Measurements from ENCODE around the gene INPP4A.

INPP4A gene

DNA sequence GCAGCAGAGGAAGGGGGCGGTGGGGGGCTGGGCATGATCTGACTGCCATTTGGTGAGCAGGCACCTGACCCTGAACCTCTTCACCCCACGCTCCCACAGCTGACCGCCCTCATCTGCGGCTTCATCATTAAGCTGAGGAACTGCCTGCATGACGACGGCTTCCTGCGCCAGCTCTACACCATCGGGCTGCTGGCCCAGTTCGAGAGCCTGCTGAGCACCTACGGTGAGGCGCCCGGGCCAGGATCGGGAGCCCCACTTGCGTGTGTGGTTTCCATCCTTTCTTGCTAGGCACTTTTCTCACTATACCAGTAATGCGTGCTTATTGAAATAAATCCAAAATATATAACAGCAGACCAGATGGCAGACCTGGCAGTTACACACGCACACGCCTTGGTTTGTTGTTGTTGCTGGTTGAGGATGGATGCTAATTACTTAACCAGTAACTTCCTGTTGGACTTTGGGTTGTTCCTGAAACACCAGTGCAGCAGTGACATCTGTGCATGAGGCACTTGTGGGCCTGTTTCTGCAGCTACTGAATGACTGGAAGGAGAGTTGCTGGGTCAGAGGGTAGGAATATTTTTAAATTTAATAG lies 120.0 kb downstream of the INPP4A start:
- no peak for DNase-seq (ENCODE audit: low spot score)

DNA sequence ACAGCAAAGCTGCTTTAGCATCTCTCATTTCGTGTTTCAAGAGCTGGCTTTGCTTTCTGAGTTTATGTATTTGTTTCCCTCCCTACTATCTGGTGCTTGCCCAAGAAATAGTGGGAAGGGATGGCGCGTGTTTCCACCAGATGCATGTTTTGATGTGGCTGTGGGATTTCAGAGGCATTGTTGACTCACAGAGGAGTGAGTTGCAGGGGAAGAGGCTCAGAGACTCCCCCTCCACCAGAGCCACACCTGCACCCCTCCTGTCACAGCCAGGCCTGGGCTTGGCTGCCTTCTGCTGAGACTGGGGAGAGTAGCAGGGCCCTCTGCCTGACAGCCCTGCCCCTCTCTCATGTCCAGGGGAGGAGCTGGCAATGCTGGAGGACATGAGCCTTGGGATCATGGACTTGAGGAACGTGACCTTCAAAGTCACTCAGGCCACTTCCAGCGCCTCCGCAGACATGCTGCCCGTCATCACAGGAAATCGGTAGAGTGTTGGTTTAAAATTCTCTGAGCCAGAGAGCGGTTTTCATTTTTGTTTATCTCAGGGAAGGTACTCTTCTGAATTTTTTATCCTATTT lies 120.7 kb downstream of the INPP4A start:
- no peak for DNase-seq (ENCODE audit: low spot score)

DNA sequence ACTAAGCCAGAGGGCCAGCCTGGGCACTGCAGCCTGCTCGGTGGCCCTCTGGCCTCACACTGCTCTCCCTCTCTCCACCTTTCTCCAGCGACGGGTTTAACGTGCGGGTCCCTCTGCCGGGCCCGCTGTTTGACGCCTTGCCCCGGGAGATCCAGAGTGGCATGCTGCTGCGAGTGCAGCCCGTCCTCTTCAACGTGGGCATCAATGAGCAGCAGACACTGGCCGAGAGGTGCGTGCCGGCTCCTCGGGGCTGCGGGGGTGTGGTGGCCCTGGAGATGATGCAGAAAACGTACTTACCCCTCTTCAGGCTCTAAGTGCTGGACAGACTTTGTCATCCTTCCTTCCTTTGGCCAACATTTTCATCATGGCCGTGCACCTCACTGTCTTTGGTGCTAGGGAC lies 121.3 kb downstream of the INPP4A start:
- DNase-seq (ENCODE audit: low spot score), result no peak

DNA sequence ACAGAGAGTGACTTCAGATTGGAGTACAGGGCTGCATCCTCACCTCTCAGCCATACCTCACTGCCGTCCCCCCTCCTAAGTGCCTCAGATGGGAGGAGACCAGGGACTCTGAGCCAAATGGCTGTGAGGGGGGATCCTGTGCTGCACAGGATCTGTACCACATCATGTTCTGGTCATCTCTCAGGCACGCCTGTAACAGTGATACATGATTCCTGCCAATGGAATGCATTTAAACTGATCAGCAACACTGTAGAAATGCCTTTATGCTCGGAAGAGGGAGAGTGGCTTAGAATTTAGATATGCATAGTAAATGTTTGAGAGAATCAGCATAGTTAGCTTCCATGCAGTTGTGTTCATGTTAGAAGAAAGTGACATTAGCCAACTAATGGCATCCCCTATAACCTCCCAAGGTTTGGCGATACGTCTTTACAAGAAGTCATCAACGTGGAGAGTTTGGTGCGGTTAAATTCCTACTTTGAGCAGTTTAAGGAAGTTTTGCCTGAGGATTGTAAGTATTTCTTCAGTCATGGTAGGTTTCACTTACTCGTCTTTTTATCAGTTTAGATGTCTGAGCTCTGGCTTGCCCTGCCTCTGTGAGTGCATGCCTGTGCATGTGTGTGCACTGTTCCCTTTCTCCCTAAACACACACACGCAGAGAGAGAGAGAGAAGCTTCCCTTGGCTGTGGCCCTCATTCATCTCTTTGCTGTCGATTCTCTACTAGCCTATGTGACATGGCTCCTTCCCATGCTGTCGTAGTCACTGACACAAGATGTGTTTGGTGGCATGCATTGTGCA lies 123.7 kb downstream of the INPP4A start:
- no peak for DNase-seq (ENCODE audit: low spot score)

DNA sequence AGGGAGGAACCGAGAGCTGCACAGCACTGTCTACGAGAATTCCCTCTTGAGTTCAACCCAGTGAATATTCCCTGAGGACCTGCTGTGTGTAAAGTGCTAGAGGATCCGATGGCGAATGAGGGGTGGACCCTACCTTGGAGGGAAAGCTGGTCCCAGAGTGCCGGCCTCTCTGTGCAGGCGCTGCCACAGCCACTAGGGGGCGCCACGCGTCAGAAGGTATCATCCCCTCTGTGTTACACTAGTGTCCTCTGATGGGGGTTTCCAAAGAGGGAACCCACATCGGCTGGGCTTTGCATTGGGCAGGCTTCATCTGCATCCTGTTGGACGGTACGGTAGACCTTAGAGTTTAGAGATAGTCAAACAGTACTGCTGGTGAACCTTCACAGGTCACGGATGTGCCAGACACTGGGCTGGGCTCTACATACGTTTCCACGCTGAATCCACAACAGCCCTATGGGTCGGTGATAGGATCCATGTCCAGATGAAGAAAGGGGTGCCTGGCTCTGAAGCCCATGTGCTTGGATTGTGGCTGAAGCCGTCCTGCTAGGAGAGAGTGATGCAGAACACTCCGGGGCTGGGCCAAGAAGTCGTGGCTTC lies 124.6 kb downstream of the INPP4A start:
- DNase-seq (ENCODE audit: low spot score), result peak; percentile 91

DNA sequence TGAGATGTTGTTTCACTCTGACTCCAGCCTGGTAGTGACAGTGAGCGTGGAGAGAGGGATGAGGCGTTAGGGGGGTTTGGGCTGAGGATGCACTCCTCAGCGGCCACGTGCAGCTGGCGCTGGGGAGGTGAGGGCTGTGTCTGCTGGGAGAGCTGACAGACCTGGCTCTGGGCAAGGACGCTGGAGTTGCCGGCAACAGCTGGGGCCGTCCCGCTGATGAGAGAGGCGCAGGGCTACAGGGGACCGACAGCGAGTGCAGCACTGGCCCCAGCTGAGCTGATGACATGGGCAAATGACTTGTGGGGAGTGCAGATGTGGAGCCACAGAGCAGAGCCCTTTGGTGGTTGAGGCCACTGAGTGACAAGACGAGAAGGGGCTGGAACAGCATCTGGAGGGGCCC lies 125.3 kb downstream of the INPP4A start:
- DNase-seq (ENCODE audit: low spot score), result no peak

DNA sequence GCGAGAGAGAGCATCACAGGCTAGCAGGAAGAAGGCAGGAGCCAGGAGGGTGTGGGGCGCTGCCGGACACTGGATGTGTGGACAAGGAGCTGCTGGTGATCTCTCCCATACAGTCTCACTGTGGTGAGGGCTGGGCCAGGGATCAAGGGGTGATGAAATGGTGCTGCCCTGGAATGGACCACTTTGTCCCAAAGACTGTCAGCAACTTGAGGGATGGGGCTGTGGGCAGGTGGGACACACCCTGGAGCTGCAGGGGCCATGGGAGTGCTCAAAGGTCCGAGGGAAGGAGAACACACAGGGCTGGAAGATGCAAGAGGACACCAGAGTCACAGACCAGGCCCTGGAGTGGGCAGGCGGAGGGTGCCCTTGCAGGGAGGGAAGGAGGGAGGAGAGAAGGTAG lies 125.7 kb downstream of the INPP4A start:
- no peak for DNase-seq (ENCODE audit: low spot score)

DNA sequence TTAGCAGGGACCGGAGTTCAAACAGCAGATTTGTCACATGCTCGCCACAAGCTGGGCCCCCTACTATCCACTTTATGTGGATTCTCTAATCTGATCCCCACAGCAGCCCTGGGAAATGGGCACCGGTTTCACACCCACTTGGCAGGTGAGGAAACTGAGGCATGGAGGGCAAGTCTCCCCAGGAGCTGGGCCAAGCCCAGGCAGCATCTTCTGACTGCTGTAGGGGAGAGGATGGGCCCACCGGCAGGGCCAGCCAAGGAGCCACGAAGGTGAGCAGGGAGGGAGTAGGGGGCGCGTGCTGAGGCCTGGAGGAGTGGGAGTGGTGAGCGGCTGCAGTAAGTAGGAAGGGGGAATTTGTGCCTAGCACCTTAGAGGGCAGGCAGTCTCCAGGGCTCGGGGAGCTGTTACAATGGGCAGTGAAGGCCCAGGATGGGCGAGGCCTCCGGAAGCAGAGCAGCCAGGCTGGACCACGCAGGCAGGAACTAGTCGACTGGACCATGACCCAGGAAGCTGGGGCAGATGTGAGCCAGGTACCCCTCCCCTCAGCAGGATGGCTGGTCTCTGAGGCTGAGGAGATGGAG lies 126.6 kb downstream of the INPP4A start:
- DNase-seq (ENCODE audit: low spot score), result no peak

DNA sequence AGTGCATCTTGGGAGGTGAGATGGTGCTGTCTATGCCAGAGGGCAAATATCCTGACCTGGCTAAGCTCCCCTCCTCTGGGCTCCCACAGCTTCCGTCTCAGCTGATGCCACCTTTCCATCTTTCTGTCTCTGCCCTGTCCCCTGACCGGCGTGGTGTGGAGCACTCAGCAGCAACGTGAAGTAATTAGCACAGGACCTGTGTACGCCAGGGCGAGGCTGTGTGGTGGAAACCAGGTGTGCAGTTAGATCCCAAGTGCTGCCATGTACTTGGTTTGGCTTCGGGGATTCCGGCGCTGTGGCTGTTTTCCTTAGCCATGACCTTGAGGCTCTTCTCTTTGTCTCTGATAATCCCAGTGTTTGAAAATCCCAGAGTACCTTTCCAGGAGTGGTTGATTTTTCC lies 127.1 kb downstream of the INPP4A start:
- DNase-seq (ENCODE audit: low spot score), result no peak

DNA sequence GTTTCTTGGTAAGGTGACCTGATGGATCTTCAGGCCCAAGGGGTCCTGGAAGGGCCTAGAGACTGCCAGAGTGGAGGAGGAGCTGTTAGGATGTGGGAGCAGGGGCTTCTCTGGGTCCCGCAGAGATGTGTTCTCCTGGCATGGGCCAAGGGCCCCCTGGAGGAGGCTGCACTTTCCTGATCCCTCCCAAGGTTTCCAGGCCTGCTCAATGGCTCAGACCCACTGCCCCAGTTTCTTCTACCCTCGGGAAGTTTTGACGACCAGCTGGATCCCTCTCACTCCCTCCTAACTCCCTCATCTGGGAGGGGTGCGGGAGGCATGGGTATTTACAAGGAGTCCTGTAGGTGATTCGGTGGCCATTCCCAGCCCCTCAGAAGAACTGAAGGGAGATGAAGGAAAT lies 127.6 kb downstream of the INPP4A start:
- no peak for DNase-seq (ENCODE audit: low spot score)

DNA sequence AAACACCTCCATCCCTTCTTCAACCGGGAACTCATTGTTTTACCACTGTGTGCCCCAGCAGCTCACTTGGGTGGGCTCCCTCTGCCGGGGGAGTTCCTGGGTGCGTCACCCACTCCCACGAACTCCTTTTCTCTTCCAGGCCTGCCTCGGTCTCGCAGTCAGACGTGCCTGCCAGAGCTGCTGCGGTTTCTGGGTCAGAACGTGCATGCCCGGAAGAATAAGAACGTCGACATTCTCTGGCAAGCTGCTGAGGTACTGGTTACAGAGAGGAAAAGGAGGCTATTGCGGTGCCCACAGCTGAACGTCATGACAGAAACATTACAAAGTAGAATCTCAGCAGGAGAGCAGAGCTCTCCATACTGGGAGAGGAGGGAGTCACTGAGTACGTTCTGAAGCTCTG lies 128.0 kb downstream of the INPP4A start:
- no peak for DNase-seq (ENCODE audit: low spot score)

DNA sequence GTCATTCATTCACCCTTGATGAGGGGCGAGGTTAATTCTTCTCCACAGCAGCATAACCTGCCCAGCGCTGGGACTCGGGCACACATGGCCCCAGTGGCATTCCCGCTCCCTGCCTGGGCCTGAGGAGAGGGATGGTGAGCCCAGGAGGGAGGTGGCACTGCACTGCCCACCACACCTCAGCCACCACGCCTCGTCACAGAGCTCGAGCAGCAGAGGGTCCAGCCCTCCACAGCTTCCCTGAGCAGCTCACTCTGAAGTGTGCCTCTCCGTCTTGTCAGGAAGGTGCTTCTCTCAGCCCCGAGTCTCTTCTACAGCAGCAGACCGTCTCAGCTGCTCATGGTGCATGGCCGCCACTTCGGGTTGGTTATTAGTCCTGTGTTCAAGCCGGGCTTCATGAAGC lies 128.8 kb downstream of the INPP4A start:
- DNase-seq (ENCODE audit: low spot score), result no peak

DNA sequence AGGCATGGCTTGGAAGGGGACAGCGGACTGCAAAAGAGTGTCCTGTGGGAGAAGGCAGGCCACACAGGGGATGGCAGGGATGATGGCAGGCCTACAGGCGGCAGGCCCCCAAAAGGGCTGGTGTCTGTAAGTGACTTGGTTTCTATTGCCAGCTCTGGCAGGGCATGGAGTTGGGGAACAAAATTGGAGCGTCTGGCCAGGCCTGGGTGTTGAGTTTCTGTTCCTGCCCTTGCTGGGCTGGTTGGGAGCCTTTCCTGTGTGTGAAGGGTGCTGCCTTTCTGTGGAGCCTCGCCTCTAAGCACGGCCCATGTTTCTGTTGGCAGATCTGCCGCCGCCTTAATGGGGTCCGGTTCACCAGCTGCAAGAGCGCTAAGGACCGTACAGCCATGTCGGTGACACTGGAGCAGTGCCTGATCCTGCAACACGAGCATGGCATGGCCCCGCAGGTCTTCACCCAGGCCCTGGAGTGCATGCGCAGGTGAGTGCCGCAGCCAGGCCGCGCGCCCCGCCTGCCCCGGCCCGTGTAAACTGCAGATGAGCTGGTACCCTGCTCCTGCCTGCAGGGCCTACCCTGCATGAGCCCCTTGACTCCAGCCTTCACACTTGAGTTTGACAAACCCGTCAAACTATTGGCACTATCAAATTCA lies 132.1 kb downstream of the INPP4A start:
- DNase-seq (ENCODE audit: low spot score), result no peak

DNA sequence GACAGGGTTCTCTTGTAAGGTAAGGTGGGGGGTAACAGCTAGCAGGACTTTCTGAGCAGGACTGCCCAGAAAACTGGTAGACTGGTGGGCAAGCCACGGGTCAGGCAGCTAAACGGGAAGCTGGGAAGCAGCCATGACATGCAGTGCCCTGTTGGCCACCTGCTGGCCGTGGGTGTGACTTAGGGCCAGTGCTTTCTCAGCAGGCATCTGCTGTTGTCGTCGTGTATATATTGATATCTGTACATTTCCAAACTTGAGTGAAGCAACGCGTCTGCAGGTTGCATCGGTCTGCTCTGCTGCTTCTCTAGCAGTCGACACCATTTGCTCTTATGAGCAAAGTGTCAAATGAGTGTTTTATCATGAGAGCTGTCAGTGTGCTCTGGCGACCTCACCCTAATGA lies 132.7 kb downstream of the INPP4A start:
- no peak for DNase-seq (ENCODE audit: low spot score)

DNA sequence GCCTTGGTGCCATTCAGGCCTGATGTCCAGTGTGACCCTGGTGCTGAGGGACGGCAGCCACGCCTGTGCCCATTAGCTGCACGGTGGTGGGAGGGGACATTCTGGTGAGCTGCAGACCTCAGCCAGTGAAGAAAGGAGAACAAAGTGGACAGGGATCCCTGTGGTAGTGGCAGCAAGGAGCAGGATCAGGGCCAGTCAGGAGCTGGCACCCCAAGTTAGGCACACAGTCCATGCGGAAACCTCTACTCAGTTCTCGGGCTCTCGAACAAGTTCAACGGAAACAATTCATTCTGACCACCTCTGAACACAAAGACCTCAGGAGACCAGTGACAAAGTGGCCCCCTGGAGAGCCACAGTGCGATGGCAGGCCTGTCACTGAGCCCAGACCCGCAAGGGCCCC lies 133.6 kb downstream of the INPP4A start:
- no peak for DNase-seq (ENCODE audit: low spot score)

DNA sequence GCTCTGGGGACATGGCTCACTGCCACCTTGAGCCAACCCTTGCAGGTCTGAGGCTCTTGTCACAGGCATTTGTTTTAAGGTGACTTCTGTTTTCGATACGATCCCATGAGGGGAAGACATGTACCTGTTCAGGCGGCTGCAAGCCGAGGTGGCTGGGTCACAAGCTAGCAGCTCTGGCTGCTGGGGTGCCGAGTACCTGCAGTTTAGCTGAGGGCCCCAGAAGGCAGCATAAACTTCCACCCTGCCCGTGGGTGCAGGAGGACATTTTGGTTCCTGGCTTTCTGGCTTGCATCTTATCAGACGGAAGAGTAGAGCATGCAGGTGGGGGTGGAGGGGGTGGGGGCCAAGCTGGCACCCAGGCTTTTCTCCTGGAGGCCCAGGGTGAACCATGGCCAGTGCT lies 135.3 kb downstream of the INPP4A start:
- no peak for DNase-seq (ENCODE audit: low spot score)

DNA sequence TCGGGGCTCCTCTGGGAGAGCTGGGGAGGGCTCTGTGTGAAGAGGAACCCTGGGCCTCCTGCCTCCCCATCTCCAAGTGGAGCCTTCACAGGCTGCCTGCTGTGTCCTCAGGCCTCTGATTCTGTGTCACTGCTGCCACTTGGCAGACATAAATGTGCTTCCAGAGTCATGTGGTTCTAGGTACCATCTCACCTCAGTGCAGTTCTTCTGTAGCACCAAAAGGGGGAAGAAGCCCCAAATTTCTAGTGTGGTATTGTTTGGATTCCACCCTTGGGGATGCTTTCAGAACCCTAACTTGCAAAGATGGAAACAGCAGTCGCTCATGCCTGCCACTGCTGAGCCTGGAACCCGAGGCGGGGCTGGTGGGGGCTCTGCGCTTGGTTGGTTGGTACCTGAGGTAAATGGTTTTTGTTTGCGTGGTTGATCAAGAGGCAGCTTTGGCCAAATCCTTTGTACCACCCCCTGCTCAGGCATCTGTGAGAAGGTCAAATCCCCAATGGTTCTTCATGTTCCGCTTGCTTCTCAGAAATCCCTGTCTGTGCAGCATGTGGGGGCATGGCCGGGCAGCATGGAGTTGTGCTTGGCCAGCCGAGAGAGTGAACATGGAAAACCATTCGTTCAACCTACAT lies 136.1 kb downstream of the INPP4A start:
- no peak for DNase-seq (ENCODE audit: low spot score)

DNA sequence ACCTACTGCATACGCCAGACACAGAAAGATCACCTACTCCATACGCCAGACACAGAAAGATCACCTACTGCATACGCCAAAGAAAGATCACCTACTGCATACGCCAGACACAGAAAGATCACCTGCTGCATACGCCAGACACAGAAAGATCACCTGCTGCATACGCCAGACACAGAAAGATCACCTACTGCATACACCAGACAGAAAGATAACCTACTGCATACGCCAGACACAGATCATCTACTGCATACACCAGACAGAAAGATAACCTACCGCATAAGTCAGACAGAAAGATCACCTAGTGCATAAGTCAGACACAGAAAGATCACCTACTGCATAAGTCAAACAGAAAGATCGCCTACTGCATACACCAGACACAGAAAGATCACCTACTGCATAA lies 137.9 kb downstream of the INPP4A start:
- no peak for DNase-seq (ENCODE audit: low spot score)

DNA sequence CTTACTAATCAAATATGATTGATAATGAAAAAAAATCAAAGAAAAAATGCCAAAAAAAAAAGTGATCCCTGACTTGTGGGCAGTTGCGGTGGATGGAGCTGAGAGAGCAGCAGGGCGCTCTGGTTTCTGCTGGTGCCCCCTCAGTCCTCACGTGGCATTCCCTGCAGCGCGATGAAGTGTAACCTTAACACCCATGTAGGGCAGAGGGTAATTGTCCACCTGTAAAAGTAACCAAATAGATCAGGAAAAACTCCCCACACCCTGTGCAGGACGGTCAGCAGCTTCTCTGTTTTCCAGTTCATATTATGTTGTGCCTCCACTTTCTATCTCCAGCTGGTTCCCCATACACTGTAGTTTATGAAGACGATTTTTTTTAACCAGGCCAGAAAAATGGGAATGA lies 138.6 kb downstream of the INPP4A start:
- DNase-seq (ENCODE audit: low spot score), result no peak

DNA sequence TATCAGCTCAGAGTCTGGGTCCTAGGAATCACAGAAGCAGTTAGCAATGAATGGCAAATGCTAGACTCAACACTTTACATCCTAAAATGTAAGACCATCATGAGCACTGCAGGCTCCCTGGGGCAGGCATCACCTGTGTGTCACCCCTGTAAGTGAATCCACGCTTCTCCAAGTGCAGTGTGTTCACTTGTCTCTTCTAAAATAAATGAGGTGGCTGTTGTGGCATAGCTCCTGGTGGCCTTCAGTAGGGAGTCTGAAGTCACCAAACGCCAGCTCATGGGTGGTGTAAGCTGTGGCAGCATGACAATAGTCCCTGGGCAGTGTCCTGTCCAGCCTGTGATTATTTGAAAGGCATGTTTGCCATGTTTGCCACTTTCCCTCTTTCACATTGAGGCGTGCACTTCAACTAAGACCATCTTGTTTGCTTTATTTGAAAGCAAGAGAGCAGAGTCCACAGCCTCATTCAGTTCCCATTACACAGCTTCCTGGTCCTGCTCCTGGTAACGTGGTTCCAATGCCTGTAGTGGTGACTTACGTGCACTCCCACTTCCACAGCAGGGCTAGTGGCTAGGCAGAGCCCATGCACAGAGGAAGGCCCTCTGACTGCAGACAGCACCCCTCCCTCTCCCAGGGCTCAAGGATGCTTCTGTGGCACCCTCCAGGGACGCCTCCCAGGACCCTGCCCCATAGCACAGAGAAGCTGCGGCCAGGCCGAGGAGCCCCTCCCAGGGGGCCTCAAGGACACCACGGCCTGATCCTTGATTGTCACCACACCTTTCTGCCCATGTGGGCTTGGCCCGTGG lies 139.4 kb downstream of the INPP4A start:
- no peak for DNase-seq (ENCODE audit: low spot score)

DNA sequence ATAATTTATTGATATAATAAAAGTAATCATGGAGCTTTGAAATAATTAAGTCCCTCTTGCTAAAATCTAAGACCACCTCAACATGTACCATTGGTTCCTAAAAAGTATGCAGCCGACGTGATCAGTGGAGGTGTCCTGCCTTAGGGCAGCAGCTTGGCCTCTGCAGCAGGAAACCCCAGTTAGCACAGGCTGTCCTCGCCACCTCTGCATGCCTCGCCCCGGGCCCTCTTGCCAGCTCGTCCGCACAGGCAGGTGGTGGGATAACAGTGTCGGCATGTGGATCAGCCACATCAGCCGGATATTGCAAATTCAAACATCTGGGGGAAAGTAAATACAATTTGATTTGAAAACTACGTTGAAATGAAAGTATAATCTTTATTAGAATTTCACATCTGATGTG lies 140.7 kb downstream of the INPP4A start:
- DNase-seq (ENCODE audit: low spot score), result no peak
